ENCODE data around the gene PRDM10. TPM values are rescaled to one million over a fixed set of nuclear protein-coding genes. Genes with fewer than 3 reads are reported as not detected.
"Not testable (repeated sequence)": the region's sequence is repeated elsewhere in the genome, so short reads cannot be mapped to it uniquely, and the experiment has no call there.

Gene PRDM10
- total and polyA plus RNA-seq, 8 donors = 2.3 to 5.3 (median 3.2) TPM

GRCh38 chr11:129974237-129974636, 28.4 kb downstream of the PRDM10 start:
- FAIRE-seq = no peak
- Histone ChIP-seq H3K27me3 (no peaks in the 10 kb centered on the region), H3K4me1 (peaks cover 0 to 5% (median 0%) of the 10 kb centered on the region in 3 donors), H3K36me3 (no peaks in the 10 kb centered on the region), H3K4me3 (no peak overlapping the region), H3K27ac (no peak overlapping the region), H3K9me3 (no peaks in the 10 kb centered on the region)
- no peak for ATAC-seq
- DNase-seq = no peak
- TF ChIP-seq, protein P1, sequence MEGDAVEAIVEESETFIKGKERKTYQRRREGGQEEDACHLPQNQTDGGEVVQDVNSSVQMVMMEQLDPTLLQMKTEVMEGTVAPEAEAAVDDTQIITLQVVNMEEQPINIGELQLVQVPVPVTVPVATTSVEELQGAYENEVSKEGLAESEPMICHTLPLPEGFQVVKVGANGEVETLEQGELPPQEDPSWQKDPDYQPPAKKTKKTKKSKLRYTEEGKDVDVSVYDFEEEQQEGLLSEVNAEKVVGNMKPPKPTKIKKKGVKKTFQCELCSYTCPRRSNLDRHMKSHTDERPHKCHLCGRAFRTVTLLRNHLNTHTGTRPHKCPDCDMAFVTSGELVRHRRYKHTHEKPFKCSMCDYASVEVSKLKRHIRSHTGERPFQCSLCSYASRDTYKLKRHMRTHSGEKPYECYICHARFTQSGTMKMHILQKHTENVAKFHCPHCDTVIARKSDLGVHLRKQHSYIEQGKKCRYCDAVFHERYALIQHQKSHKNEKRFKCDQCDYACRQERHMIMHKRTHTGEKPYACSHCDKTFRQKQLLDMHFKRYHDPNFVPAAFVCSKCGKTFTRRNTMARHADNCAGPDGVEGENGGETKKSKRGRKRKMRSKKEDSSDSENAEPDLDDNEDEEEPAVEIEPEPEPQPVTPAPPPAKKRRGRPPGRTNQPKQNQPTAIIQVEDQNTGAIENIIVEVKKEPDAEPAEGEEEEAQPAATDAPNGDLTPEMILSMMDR (IDR thresholded peaks at IDR 0.05) = no peak
- intact Hi-C loops (cut with DNase I) = no loop called here

GRCh38 chr11:129973809-129974208, 28.8 kb downstream of the PRDM10 start:
- WGBS, 2 donors = 56 to 68% methylated on average over 5 of the region's 5 CpGs
- ATAC-seq = peak in 3 of 4 donors; percentile 58 to 86 (median 69)

DNA sequence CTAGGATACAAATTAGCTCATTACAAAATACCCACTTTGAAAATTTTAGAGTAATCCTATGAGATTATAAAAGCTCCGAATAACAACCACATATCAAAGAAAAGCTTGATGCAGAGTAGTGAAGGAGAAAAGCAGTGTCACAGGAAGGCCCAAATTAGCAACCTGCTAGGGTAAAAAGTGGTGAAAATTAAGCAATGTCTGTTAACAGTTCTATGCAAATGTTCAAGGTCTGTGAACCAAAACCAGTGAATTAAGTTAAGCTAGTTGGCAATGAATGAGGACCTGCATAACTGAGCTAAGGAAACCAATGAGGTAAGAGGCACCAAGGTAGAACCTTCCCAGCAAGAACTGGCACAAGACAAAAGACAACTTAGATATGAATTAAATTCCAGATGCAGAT, 29.6 kb downstream of the PRDM10 start:
- ATAC-seq (no peak), DNase-seq (no peak), FAIRE-seq (no peak)
- H3K4me1 ChIP-seq = peaks cover 0 to 5% (median 0%) of the 10 kb centered on the region in 3 donors
- H3K36me3 ChIP-seq = no peaks in the 10 kb centered on the region
- H3K9me3 ChIP-seq = no peaks in the 10 kb centered on the region
- H3K27me3 ChIP-seq = no peaks in the 10 kb centered on the region
- H3K4me3 ChIP-seq = no peak overlapping the region
- 79 to 83% methylated on average over 1 of the region's 1 CpG for WGBS, 2 donors
- no peak overlapping the region for H3K27ac ChIP-seq
- intact Hi-C loops (cut with DNase I) = no loop called here
- TF ChIP-seq, protein P1 (IDR thresholded peaks at IDR 0.05) = no peak

More at GRCh38 chr11:129973809-129974208, 28.8 kb downstream of the PRDM10 start:
- H3K9me3 ChIP-seq = no peaks in the 10 kb centered on the region
- H3K27me3 ChIP-seq = no peaks in the 10 kb centered on the region
- H3K27ac ChIP-seq = no peak overlapping the region
- intact Hi-C loops (cut with DNase I) = no loop called here
- TF ChIP-seq, protein P1 (IDR thresholded peaks at IDR 0.05) = no peak
- peaks cover 0 to 5% (median 0%) of the 10 kb centered on the region in 3 donors for H3K4me1 ChIP-seq
- FAIRE-seq = no peak
- no peak overlapping the region for H3K4me3 ChIP-seq
- DNase-seq = peak in 3 of 6 donors; percentile 23 to 48 (median 40)
- no peaks in the 10 kb centered on the region for H3K36me3 ChIP-seq

DNA sequence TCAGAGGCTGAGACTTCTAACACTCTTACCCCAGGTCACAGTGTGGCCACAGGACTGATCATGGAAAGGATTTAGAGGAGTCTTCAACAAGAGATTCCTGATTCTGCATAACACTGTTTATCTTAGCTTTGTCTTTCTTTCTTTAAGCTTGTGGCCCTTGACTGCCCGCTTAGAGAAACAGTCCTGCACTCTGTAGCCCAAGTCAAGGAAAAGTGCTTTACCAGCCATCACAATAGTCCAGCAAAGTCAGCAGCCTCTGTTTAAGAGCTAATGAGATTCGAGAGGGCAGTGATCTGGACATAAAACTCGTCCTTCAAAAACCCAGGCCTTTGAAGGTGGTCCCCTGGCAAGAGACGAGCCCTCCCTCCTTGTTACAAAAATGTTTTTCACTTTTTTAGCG, 30.0 kb downstream of the PRDM10 start:
- WGBS, 2 donors = 81 to 84% methylated on average over 5 of the region's 5 CpGs
- H3K9me3 ChIP-seq = no peaks in the 10 kb centered on the region
- FAIRE-seq (no peak), ATAC-seq (no peak), DNase-seq (no peak)
- H3K4me1 ChIP-seq = peaks cover 0 to 5% (median 0%) of the 10 kb centered on the region in 3 donors
- H3K27me3 ChIP-seq = no peaks in the 10 kb centered on the region
- no peak overlapping the region for H3K27ac ChIP-seq
- intact Hi-C loops (cut with DNase I) = no loop called here
- H3K4me3 ChIP-seq = no peak overlapping the region
- TF ChIP-seq, protein P1 (IDR thresholded peaks at IDR 0.05) = no peak
- no peaks in the 10 kb centered on the region for H3K36me3 ChIP-seq

- H3K4me3 ChIP-seq; DNase-seq; H3K4me1 ChIP-seq; H3K27ac ChIP-seq; intact Hi-C loops (cut with DNase I); H3K27me3 ChIP-seq; H3K36me3 ChIP-seq; H3K9me3 ChIP-seq; FAIRE-seq; ATAC-seq: not testable (repeated sequence)
- 97 to 99% methylated on average over 23 to 29 of the region's 29 CpGs for WGBS, 2 donors
Observed at GRCh38 chr11:129971856-129972255, 30.8 kb downstream of the PRDM10 start.
